AG09319 (cell line): ENCODE results near the gene B3GNT3.

ENCODE experiments used
- DNase-seq: peaks from one replicate; pipeline ENCODE4 v3.0.0-alpha.2; 2010; ENCODE audit warnings: low read depth; ENCODE audit errors: extremely low read depth
- CTCF ChIP-seq: IDR thresholded peaks from 2 replicates; pipeline ENCODE4 v1.5.1; 2011; ENCODE audit warnings: low read depth, mild to moderate bottlenecking, inconsistent platforms, low read length, moderate library complexity

Gene B3GNT3, protein sequence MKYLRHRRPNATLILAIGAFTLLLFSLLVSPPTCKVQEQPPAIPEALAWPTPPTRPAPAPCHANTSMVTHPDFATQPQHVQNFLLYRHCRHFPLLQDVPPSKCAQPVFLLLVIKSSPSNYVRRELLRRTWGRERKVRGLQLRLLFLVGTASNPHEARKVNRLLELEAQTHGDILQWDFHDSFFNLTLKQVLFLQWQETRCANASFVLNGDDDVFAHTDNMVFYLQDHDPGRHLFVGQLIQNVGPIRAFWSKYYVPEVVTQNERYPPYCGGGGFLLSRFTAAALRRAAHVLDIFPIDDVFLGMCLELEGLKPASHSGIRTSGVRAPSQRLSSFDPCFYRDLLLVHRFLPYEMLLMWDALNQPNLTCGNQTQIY

DNA sequence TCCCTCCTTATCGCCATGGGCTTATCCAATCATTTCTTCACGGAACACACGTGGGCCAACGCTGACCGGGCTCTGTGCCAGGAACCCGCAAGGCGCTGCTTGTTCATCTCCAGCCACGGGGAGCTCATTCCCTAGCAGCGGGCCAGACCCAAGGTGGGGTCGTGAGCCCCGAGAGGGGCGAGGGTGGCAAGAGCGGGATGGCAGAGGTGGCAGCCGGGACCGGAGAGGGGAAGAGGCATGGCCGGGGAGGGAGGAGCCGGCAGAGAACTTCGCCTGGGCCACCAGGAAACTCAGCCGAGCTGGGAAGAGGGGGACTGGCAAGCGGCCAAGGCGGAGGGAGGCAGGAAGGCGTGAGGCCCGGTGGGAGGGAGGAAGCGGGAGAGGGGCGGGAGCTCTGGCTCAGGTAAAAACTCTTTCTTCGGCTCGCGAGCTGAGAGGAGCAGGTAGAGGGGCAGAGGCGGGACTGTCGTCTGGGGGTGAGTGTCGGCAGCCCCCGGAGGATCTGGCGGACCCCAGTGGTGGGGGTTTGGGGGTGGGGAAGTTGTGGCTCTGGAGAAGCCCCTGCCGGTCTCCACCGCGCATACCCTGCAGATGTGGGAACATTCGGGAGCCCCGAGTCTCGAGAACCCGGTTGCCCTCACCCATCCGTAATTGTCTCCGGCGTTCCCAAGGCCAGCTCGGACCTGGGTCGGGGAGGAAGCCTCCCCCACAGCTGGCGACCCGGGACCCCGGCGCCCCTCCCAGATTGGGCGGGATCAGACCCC is at the start of gene B3GNT3:
Gene B3GNT3, plus strand, starts transcription at position 408 of the 764 bp plus-strand sequence. CDS start 12,670 bp downstream, outside the sequence.
- DNase-seq, result no peak
- no peak for TF ChIP-seq CTCF

DNA sequence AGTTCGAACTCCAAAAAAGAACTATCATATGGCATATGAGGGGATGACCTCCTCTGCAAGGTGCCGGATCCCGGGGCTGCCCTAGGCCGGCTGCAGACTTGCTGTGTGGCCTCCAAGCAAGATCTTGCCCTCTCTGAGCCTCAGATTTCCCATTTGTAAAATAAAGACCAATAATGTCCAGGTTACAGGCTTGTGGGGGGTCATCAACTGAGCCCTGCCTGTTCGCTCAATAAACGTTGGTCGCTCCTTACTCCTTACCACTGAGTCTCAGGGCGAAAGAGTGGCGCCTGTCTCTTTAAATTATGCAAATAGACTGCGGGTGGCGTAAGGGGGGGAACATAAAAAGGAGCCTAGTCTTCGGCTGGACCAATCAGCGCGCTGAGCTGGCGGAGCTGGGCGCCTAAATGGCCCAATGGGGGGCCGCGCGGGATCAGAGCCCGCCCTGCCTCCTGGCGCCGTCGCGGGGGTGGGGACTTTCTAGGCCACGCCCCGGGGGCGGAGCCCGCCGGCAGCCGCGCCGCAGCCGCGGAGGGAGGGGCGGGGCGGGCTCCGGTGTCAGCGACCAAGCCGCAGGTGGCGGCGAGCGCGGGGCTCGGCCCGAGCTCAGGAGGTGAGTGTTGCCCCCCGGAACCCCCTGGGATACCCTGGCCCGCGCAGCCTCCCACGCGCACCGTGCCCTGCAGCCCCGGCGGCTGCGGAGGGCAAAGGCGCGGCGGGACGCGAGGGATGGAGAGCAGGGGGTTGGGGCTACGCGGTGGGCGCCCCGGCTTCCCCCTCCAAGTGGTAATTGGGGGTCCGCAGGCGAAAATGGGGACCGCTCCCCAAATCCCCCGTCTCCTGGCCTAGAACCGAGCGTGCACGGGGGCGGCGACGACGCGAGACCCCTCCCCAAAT is 47.5 kb upstream of the B3GNT3 start:
- peak; percentile 57 for DNase-seq
- no peak for TF ChIP-seq CTCF

GRCh38 chr19:17748884-17749638 is 45.9 kb upstream of the B3GNT3 start:
- no peak for DNase-seq

DNA sequence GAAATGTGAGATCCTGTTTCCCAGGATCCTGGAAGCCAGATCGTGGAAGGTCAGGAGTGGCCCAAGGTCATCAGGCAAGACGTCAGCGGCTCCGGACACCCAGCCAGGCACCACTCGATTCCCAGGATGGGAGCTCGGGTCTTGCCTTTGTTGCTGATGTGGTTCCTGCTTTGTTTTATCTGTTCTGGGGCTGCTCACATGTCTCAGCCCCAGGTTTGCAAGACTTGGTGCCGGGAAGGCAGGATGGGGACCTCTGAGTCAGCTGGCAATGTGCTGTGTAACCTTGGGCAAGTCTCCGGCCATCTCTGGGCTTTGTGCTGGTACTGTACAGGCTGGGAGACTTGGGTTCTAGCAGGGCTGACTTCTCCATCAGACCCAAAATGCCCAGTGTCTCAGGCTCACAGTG is 45.0 kb upstream of the B3GNT3 start:
- no peak for TF ChIP-seq CTCF
- no peak for DNase-seq

More at GRCh38 chr19:17748884-17749638, 45.9 kb upstream of the B3GNT3 start:
- no peak for TF ChIP-seq CTCF

- TF ChIP-seq CTCF, result no peak
- no peak for DNase-seq
These were observed 43.6 kb upstream of the B3GNT3 start, which contains the start of gene FCHO1 for GRCh38 chr19:17751103-17751911. FCHO1 (plus strand) TSS chr19:17751477; CDS start chr19:17755165, 3,688 bp downstream.

- no peak for TF ChIP-seq CTCF
- no peak for DNase-seq
These were observed 43.0 kb upstream of the B3GNT3 start for GRCh38 chr19:17751912-17752273.
